HAP-1 (cell line): ENCODE measurements around the gene DOCK8.
A peak's percentile ranks its signal among the peaks of the same experiment; 100 is the strongest.

Experiments used
- DNase-seq, 2 experiments: peaks; one replicate each; pipeline ENCODE4 v3.0.0-alpha.2; 2016 to 2020; ENCODE audit warnings: low spot score in 2 of 2
- H3K27me3 ChIP-seq: fragments of 250-450 bp; sonication (Bioruptor Pico); 2 replicates; pipeline ENCODE4 v1.5.1; 2020; ENCODE audit warnings: low read depth, mild to moderate bottlenecking, moderate library complexity
- H3K36me3 ChIP-seq: fragments of 250-450 bp; sonication (Bioruptor Pico); replicated peaks from 2 replicates; pipeline ENCODE4 v1.5.1; 2020; ENCODE audit warnings: mild to moderate bottlenecking
- H3K4me1 ChIP-seq: fragments of 250-450 bp; sonication (Bioruptor Pico); 2 replicates; pipeline ENCODE4 v1.5.1; 2020; ENCODE audit warnings: mild to moderate bottlenecking
- H3K4me3 ChIP-seq: fragments of 250-450 bp; sonication (Bioruptor Pico); 2 replicates; pipeline ENCODE4 v1.5.1; 2020; ENCODE audit warnings: mild to moderate bottlenecking, moderate library complexity
- H3K9me3 ChIP-seq: fragments of 250-450 bp; sonication (Bioruptor Pico); 2 replicates; pipeline ENCODE4 v1.5.1; 2020; ENCODE audit warnings: mild to moderate bottlenecking, moderate library complexity
- in situ Hi-C: fragments of 300-500 bp; cut with MboI; formaldehyde crosslinking; loops from 3 replicates; pipeline ENCODE4 v1.14.3; 2020; ENCODE audit warnings: low sequenced_read_pairs, inconsistent platforms, mixed read lengths

DOCK8 gene

DNA sequence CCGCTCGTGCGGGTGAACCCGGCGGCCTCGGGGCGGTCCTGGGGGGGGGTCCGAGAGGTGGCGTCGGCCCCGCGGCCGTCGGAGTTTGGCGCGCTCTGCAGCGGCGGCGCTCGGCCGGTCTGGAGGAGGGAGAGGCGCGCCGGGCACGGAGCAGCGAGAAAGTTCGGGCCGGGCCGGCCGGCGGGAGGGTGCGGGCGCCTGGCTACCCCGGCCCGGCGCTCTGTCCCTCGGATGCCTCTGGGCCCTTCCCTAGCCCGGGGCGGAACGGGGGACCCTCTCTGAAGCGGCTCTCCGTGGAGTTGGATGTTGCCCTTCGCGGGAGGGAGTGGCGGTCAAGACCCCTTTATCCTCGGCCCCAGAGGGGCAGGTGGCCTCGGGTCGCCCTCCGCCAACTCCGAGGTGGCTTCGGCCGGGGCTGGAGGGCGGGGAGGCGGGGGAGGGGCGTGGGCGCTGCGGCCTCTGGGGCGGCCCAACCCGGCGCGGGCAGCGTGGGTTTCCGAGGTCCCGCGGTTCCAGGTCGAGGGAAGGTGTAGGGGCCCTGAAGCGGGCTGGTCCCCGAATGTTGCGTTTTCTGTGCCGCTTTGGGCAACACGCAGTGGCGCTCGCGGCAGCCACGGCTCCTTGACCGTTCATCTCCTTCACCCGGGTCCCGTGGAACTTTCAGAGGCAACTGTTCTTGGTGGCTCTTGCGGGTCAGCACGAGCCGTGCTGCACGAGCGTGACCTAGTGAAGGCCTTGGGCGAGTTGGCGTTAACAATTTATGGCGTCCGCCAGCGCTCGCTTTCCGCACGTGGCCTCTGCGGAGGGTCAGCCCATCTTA is 290.5 kb downstream of the DOCK8 start:
- Histone ChIP-seq H3K27me3 (no peaks in the 10 kb centered on the region), H3K4me1 (peaks cover 19% of the 10 kb centered on the region), H3K36me3 (no peaks in the 10 kb centered on the region), H3K4me3 (peak overlapping the region; percentile 51), H3K9me3 (no peaks in the 10 kb centered on the region)
- DNase-seq: peak in 1 of 2 experiments; percentile 39
- in situ Hi-C loops: no loop called here

DNA sequence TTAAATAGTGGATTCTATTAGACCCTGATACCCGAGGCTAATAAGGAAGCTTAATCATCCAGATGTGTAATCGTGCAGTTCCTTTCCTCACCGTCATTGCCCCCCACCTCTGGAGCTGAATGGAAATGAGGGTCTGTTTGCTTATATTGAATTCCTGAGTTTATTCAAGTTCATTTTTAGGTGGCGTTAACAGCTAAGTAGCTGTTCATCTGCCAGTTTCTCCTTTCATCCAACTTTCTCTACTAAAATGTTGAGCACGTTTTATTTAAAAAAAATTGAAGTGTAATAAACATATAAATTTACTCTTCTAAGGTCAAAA is 291.0 kb downstream of the DOCK8 start:
- Histone ChIP-seq H3K27me3 (no peaks in the 10 kb centered on the region), H3K4me1 (peaks cover 19% of the 10 kb centered on the region), H3K36me3 (no peaks in the 10 kb centered on the region), H3K4me3 (peak overlapping the region; percentile 51), H3K9me3 (no peaks in the 10 kb centered on the region)
- in situ Hi-C loops: no loop called here
- DNase-seq: no peak

- in situ Hi-C loops: no loop called here
- H3K27me3 ChIP-seq: no peaks in the 10 kb centered on the region
- no peaks in the 10 kb centered on the region for H3K9me3 ChIP-seq
- H3K4me1 ChIP-seq: peaks cover 19% of the 10 kb centered on the region
- DNase-seq: no peak
- no peaks in the 10 kb centered on the region for H3K36me3 ChIP-seq
- peak overlapping the region; percentile 51; the same call in 1 of the 2 replicates for H3K4me3 ChIP-seq
Measured at GRCh38 chr9:506281-506680, 291.6 kb downstream of the DOCK8 start.

DNA sequence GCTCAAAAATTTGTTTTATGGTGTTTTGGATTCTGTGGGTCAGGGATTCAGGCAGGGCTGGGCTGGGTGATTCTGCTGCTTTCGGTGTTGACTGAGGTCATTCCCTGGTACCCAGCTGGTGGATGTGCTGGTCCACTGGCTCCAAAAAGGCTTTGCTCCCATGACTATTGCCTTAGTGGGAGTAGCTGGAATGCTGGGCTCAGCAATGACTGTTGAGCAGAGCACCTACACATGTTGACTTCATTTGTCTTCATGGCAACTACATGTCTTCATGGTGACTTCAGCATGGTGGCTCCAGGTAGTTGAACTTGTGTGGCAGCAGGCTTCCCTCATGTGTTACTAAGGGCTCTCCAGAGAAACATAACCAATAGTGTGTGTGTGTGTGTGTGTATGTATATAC is 297.2 kb downstream of the DOCK8 start:
- H3K4me1 ChIP-seq: no peaks in the 10 kb centered on the region
- no peaks in the 10 kb centered on the region; the same call in 1 of the 2 replicates for H3K9me3 ChIP-seq
- H3K36me3 ChIP-seq: no peaks in the 10 kb centered on the region; the same call in 1 of the 2 replicates
- H3K4me3 ChIP-seq: no peak overlapping the region
- DNase-seq: no peak
- in situ Hi-C loops: no loop called here
- H3K27me3 ChIP-seq: no peaks in the 10 kb centered on the region

- Histone ChIP-seq H3K36me3 (no peaks in the 10 kb centered on the region; the same call in 1 of the 2 replicates), H3K4me1 (no peaks in the 10 kb centered on the region), H3K27me3 (no peaks in the 10 kb centered on the region), H3K9me3 (no peaks in the 10 kb centered on the region; the same call in 1 of the 2 replicates), H3K4me3 (no peak overlapping the region)
- no peak for DNase-seq
- in situ Hi-C loops: no loop called here
Measured at GRCh38 chr9:512555-513272, 298.0 kb downstream of the DOCK8 start.
